Gastrocnemius medialis (tissue), 4 donors: ENCODE data around the gene ZNF550.

Source experiments
- POLR2A ChIP-seq, 2 donors: fragments of 450-650 bp; IDR thresholded peaks; one replicate each; pipeline ENCODE4 v1.6.1; 2017; ENCODE audit warnings: antibody characterized with exemption in 2 of 2, mild to moderate bottlenecking in 2 of 2, moderate library complexity in 2 of 2
- TF ChIP-seq, protein P1 (sequence below), 5 experiments: fragments of 450-650 bp in 3 of 5; fragments of 200-600 bp in 2 of 5; sonication (generic) in 2 of 5; IDR thresholded peaks in 4 of 5; conservative IDR thresholded peaks in 1 of 5; 1 replicate in 4 of 5; 2 replicates in 1 of 5; pipeline ENCODE4 v1.5.1; 2016 to 2019; ENCODE audit warnings: antibody characterized with exemption in 5 of 5, mild to moderate bottlenecking in 3 of 5, moderate library complexity in 3 of 5

DNA sequence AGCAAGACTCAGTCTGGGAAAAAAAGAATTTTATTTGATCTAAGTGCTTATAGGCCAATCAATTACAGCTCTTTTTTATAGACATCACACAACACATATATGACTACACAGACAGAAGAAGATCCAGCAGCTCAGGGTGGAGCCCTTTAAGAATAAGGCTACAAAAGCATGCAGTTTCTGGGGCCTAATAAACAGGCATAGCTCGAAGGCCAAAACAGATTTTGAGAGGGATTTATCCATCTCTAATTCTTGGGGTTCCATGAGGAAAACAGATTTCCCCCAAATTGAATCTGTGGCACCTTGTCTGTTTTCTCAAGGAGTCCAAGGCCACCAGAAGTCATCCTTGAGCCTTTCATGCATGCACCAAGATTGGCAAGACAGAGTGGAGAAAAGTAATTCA lies 3.9 kb upstream of the ZNF550 start:
- TF ChIP-seq, protein P1, sequence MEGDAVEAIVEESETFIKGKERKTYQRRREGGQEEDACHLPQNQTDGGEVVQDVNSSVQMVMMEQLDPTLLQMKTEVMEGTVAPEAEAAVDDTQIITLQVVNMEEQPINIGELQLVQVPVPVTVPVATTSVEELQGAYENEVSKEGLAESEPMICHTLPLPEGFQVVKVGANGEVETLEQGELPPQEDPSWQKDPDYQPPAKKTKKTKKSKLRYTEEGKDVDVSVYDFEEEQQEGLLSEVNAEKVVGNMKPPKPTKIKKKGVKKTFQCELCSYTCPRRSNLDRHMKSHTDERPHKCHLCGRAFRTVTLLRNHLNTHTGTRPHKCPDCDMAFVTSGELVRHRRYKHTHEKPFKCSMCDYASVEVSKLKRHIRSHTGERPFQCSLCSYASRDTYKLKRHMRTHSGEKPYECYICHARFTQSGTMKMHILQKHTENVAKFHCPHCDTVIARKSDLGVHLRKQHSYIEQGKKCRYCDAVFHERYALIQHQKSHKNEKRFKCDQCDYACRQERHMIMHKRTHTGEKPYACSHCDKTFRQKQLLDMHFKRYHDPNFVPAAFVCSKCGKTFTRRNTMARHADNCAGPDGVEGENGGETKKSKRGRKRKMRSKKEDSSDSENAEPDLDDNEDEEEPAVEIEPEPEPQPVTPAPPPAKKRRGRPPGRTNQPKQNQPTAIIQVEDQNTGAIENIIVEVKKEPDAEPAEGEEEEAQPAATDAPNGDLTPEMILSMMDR (IDR thresholded peaks at IDR 0.05 in 4 of 5, conservative IDR thresholded peaks at IDR 0.05 in 1 of 5), result no peak
- no peak for TF ChIP-seq POLR2A (IDR thresholded peaks at IDR 0.05)
